ENCODE data around the gene TENM3.

TENM3 gene

GRCh38 chr4:182475539-182475938, 232.3 kb downstream of the TENM3 start:
- no peak for DNase-seq

- peak; percentile 29 for DNase-seq
Measured at GRCh38 chr4:182478475-182478874, 235.3 kb downstream of the TENM3 start.

- DNase-seq: no peak
Measured at GRCh38 chr4:182483685-182484084, 240.5 kb downstream of the TENM3 start.

GRCh38 chr4:182486881-182487280, 243.7 kb downstream of the TENM3 start:
- no peak for DNase-seq

- DNase-seq: no peak
Measured at GRCh38 chr4:182488896-182489295, 245.7 kb downstream of the TENM3 start.

- no peak for DNase-seq
Measured at GRCh38 chr4:182489607-182490006, 246.4 kb downstream of the TENM3 start.

GRCh38 chr4:182491719-182492118, 248.5 kb downstream of the TENM3 start:
- no peak for DNase-seq

GRCh38 chr4:182492423-182492822, 249.2 kb downstream of the TENM3 start:
- no peak for DNase-seq

GRCh38 chr4:182493377-182493776, 250.2 kb downstream of the TENM3 start:
- DNase-seq: no peak

- no peak for DNase-seq
Measured at GRCh38 chr4:182494103-182494502, 250.9 kb downstream of the TENM3 start.

GRCh38 chr4:182495031-182495430, 251.8 kb downstream of the TENM3 start:
- no peak for DNase-seq

- no peak for DNase-seq
Measured at GRCh38 chr4:182495645-182496385, 252.6 kb downstream of the TENM3 start.

- no peak for DNase-seq
Measured at GRCh38 chr4:182496408-182496807, 253.2 kb downstream of the TENM3 start.

GRCh38 chr4:182502064-182502463, 258.9 kb downstream of the TENM3 start:
- no peak for DNase-seq

GRCh38 chr4:182504463-182504862, 261.3 kb downstream of the TENM3 start:
- DNase-seq: no peak

- DNase-seq: no peak
Measured at GRCh38 chr4:182507805-182508204, 264.6 kb downstream of the TENM3 start.

GRCh38 chr4:182510836-182511235, 267.6 kb downstream of the TENM3 start:
- DNase-seq: no peak

GRCh38 chr4:182513587-182514291, 270.5 kb downstream of the TENM3 start:
- DNase-seq: no peak

- DNase-seq: no peak
Measured at GRCh38 chr4:182518421-182518820, 275.2 kb downstream of the TENM3 start.

GRCh38 chr4:182519528-182519927, 276.3 kb downstream of the TENM3 start:
- no peak for DNase-seq

GRCh38 chr4:182521011-182521410, 277.8 kb downstream of the TENM3 start:
- DNase-seq: no peak

GRCh38 chr4:182528819-182529218, 285.6 kb downstream of the TENM3 start:
- no peak for DNase-seq

GRCh38 chr4:182530451-182530850, 287.2 kb downstream of the TENM3 start:
- DNase-seq: no peak

GRCh38 chr4:182531555-182532162, 288.5 kb downstream of the TENM3 start:
- no peak for DNase-seq

All from CD4-positive, alpha-beta T cell treated with Interleukin-17A for 1 hour (primary cell).